Keratinocyte (primary cell): ENCODE measurements around the gene OVOL1. TPM values are rescaled to one million over a fixed set of nuclear protein-coding genes. Genes with fewer than 3 reads are reported as not detected.

Experiments
- DNase-seq: peaks from one replicate; pipeline ENCODE4 v3.0.0-alpha.2; 2011; ENCODE audit warnings: low read depth, missing footprints, low spot score
- FAIRE-seq: peaks from 2 replicates; lab custom pipeline; 2011; peaks lifted over from hg19 to GRCh38; lab: Jason Lieb, UNC
- H2AFZ ChIP-seq: 2 replicates; pipeline ENCODE4 v1.6.0; 2012; ENCODE audit warnings: low read length, control low read depth, inconsistent platforms; ENCODE audit not compliant: control insufficient read depth
- H3K27ac ChIP-seq: 2 replicates; pipeline ENCODE4 v1.5.1; 2011; ENCODE audit warnings: low read length; ENCODE audit not compliant: control insufficient read depth, insufficient read depth
- H3K27me3 ChIP-seq: 3 replicates; pipeline ENCODE4 v1.6.0; 2011; ENCODE audit warnings: low read length; ENCODE audit not compliant: control insufficient read depth, insufficient read depth; ENCODE audit errors: extremely low read depth
- H3K36me3 ChIP-seq, 2 experiments: 2 replicates in 1 of 2; 3 replicates in 1 of 2; pipeline ENCODE4 v1.5.1; 2011; ENCODE audit warnings: low read length in 2 of 2, mild to moderate bottlenecking in 1 of 2; ENCODE audit not compliant: control insufficient read depth in 2 of 2, insufficient read depth in 2 of 2; ENCODE audit errors: extremely low read depth in 1 of 2
- H3K4me1 ChIP-seq: 3 replicates; pipeline ENCODE4 v1.5.1; 2011; ENCODE audit warnings: low read length; ENCODE audit not compliant: control insufficient read depth, insufficient read depth; ENCODE audit errors: extremely low read depth
- H3K4me2 ChIP-seq: 3 replicates; pipeline ENCODE4 v1.6.0; 2011; ENCODE audit warnings: low read depth, low read length; ENCODE audit not compliant: control insufficient read depth, insufficient read depth; ENCODE audit errors: extremely low read depth
- H3K4me3 ChIP-seq, 3 experiments: fragments of 200-600 bp in 1 of 3; sonication (generic) in 1 of 3; 2 replicates in 2 of 3; 3 replicates in 1 of 3; pipeline ENCODE4 v1.5.1; 2011 to 2016; ENCODE audit warnings: low read length in 3 of 3, mild to moderate bottlenecking in 3 of 3, control low read depth in 2 of 3, inconsistent platforms in 1 of 3, low read depth in 1 of 3, mixed read lengths in 1 of 3, mixed run types in 1 of 3, moderate library complexity in 1 of 3; ENCODE audit not compliant: control insufficient read depth in 2 of 3, insufficient read depth in 2 of 3; ENCODE audit errors: extremely low read depth in 1 of 3
- H3K79me2 ChIP-seq: 2 replicates; pipeline ENCODE4 v1.6.0; 2012; ENCODE audit warnings: low read length; ENCODE audit not compliant: control insufficient read depth, insufficient read depth
- H3K9ac ChIP-seq: 3 replicates; pipeline ENCODE4 v1.6.0; 2011; ENCODE audit warnings: low read length; ENCODE audit not compliant: control insufficient read depth, insufficient read depth; ENCODE audit errors: extremely low read depth
- H3K9me1 ChIP-seq: 3 replicates; pipeline ENCODE4 v1.6.0; 2011; ENCODE audit warnings: low read length; ENCODE audit not compliant: control insufficient read depth, insufficient read depth; ENCODE audit errors: extremely low read depth
- H3K9me3 ChIP-seq: 2 replicates; pipeline ENCODE4 v1.5.1; 2012; ENCODE audit warnings: low read depth, low read length; ENCODE audit not compliant: control insufficient read depth
- H4K20me1 ChIP-seq: 3 replicates; pipeline ENCODE4 v1.6.0; 2011; ENCODE audit warnings: low read length; ENCODE audit not compliant: control insufficient read depth, insufficient read depth; ENCODE audit errors: extremely low read depth
- CTCF ChIP-seq, 3 experiments: IDR thresholded peaks in 1 of 3; conservative IDR thresholded peaks in 1 of 3; optimal IDR thresholded peaks in 1 of 3; 2 replicates in 2 of 3; 3 replicates in 1 of 3; pipeline versions ENCODE3 to v1.5.1; 2011; ENCODE audit warnings: low read length in 3 of 3, mild to moderate bottlenecking in 3 of 3, moderate library complexity in 2 of 3, control low read depth in 1 of 3, inconsistent platforms in 1 of 3; ENCODE audit not compliant: insufficient read depth in 2 of 3; ENCODE audit errors: extremely low read depth in 1 of 3
- EZH2 ChIP-seq: IDR thresholded peaks from one replicate; pipeline ENCODE4 v1.6.1; 2012; ENCODE audit warnings: inconsistent platforms, mild to moderate bottlenecking, low read length, moderate library complexity
- dilution Hi-C: fragments of 300-500 bp; cut with MboI; formaldehyde crosslinking; loops from one replicate; pipeline ENCODE4 v1.7.0; 2020; ENCODE audit warnings: low sequenced_read_pairs; ENCODE audit not compliant: extremely low pct_ligation_motif_present
- polyA plus RNA-seq, 5 experiments: library from polyadenylated mRNA; depleted of rRNA in 3 of 5; stranded (reverse) in 3 of 5; stranded (forward) in 1 of 5; unstranded in 1 of 5; fragments of >200 nt; gene quantifications; 1 replicate in 1 of 5; 2 replicates in 3 of 5; 3 replicates in 1 of 5; pipeline versions ENCODE4 v1.2.1 to v1.2.3, GENCODE V29; 2011 to 2012; ENCODE audit warnings: missing spikeins in 2 of 5, low read depth in 1 of 5, low replicate concordance in 1 of 5

Gene OVOL1
- polyA plus RNA-seq, 1 donor (not counting 4 experiments of a cell fraction or from before 2014, with no cell fraction given): 7.5 TPM

- dilution Hi-C loops: no loop called here
- TF ChIP-seq EZH2: no peak
- TF ChIP-seq CTCF (optimal IDR thresholded peaks at IDR 0.05 in 1 of 3, IDR thresholded peaks at IDR 0.05 in 1 of 3, conservative IDR thresholded peaks at IDR 0.05 in 1 of 3; ENCODE audit: extremely low read depth in 1 of 3, insufficient read depth in 2 of 3, low read length in 3 of 3): no peak
Observed at GRCh38 chr11:65741185-65741584, 45.7 kb upstream of the OVOL1 start.

GRCh38 chr11:65742353-65742752 is 44.5 kb upstream of the OVOL1 start:
- Histone ChIP-seq H3K9me1 (no peaks in the 10 kb centered on the region), H3K9ac (no peak overlapping the region), H3K27me3 (peaks cover 17% of the 10 kb centered on the region), H3K4me2 (no peak overlapping the region), H3K9me3 (no peaks in the 10 kb centered on the region), H3K4me1 (no peaks in the 10 kb centered on the region), H2AFZ (no peak overlapping the region), H3K27ac (no peak overlapping the region), H4K20me1 (no peaks in the 10 kb centered on the region), H3K79me2 (no peaks in the 10 kb centered on the region), H3K4me3 (no peak overlapping the region), H3K36me3 (no peaks in the 10 kb centered on the region)
- no peak for TF ChIP-seq CTCF (optimal IDR thresholded peaks at IDR 0.05 in 1 of 3, IDR thresholded peaks at IDR 0.05 in 1 of 3, conservative IDR thresholded peaks at IDR 0.05 in 1 of 3; ENCODE audit: extremely low read depth in 1 of 3, insufficient read depth in 2 of 3, low read length in 3 of 3)
- TF ChIP-seq EZH2: no peak
- FAIRE-seq (no peak), DNase-seq (no peak)
- dilution Hi-C loops: no loop called here

More at GRCh38 chr11:65741185-65741584, 45.7 kb upstream of the OVOL1 start:
- Histone ChIP-seq H4K20me1 (no peaks in the 10 kb centered on the region), H2AFZ (no peak overlapping the region), H3K4me1 (no peaks in the 10 kb centered on the region), H3K27ac (no peak overlapping the region), H3K79me2 (no peaks in the 10 kb centered on the region), H3K9me1 (no peaks in the 10 kb centered on the region), H3K9me3 (peaks cover 2% of the 10 kb centered on the region), H3K4me2 (no peak overlapping the region), H3K36me3 (no peaks in the 10 kb centered on the region), H3K9ac (no peak overlapping the region), H3K27me3 (peaks cover 17% of the 10 kb centered on the region), H3K4me3 (no peak overlapping the region)
- FAIRE-seq: no peak
- DNase-seq: no peak
